COLO668 (cell line): ENCODE measurements around the gene PBXIP1.

ENCODE experiments used
- DNase-seq: peaks from one replicate; lab custom pipeline; 2025; ENCODE audit not compliant: unreplicated experiment; lab: John Stamatoyannopoulos, UW

The PBXIP1 gene

DNA sequence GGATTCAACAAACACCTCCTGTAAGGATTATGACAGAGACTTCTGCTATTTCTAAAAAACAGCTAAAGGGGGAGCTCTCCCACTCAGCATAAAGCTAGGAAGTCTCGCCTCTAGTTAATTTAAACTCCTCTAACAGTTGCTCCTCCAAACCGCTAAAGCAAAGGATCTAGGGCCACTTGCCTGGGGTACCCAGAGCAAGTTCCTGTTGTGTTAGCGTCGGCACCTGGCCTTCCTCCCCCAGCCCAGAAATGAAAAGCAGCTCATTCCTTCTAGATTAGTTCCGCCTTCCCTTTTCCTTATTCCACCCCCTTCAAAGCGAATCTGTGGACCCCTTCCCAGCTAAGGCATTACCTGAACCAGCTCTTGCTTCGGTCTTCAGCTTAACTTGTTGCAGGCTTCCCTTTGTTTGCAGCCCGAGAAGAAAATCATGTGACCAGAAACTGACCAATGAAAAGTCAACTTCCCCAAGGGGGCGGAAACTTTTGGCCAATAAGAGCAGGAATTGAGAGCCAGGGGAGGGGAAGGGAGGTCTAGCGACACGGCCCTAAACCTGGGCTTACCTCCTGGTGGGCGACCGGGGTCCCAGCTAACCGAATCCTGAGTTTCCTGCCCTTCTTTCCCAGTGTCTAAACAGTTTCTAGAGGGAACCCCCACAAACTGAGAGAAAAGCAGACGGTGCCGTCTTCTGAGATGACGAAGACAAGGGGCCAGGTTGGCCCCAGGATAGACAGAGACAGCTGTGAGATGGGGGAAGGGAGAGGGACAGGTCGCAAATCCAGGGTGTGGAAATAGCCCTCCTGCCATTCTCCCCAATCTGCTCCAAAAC, at the start of gene PBXIP1:
Gene PBXIP1 (minus strand): TSS at position 382 of the 826 bp plus-strand sequence. CDS start 2,378 bp downstream, outside the sequence.
- DNase-seq: peak; percentile 75

DNA sequence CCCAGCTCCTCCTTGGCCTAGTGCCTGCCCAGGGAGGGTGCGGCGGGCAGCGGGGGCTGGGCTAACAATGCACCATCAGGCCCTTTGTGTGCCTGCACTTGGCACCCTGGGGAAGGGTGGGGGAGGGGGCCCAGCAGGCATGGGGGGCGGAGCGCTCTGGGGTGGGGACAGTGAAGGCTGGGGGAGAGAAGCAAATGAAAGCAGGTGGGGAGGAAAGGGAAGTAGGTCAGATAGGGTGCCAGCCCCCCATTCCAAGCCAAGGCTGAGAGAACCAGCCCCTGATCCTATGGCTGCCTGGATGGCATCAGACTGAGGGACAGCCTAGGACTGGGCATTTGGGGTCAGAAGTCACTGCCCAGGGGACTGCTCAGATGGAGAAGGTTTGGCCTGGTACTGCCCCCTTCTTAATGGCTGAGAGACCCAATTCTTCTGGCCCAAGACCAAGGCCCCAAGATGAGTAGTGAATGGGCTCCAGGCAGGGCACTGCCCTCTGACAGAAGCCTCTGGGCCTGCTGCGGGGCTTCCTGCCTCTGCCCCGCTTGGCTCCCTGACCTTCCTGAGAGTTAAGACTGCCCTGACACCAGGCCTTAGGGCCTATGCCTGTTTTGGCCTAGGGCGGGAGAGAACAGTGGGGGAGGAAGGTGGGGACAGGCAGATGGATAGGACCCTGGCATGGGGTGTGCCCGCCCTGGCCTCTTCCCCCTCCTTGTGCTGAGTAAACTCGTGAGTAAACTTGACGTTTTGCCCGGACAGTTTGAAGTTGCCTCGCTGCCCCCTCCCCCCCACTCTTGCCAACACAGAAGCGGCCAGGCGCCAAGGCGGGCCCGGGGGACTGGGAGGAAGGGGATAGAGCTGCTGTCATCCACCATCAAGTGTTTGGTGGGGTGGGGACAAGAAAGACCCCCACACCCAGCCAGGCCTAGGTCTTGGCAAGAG, 49.4 kb upstream of the PBXIP1 start:
- DNase-seq: peak; percentile 32

DNA sequence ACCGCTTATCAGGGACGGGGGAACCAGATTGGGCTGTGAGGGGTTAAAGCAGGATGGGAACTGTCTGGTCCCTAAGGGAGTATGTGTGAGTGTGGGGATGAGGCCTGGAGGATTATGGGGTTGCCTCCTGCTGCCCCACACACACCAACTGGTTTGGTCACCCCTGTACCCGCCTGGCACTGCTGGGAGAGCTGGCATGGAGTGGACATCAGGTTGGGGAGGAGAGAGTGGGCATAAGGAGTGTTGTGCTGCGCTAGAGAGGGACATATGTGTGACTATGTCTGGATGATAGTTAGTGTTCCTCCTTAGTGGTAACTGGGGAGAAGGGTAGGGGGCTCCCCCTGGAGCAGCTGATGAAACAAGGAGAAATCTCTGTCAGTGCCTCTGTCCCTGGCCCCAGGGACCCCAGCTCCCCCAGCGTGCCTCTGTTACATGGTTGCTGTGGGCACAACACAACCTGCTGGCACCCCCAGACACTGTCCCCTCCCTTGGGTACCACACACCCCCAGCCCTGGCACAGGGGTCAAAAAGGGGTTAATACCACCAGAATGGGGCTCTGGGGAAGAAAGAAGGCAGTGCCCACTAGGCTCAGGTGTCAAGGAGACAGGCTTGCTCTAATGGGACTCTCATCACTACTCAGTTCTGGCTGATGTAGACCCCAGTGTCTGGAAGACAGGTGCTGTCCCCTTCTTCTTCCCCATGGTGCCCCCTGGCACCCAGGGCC, 48.6 kb upstream of the PBXIP1 start:
- no peak for DNase-seq

DNA sequence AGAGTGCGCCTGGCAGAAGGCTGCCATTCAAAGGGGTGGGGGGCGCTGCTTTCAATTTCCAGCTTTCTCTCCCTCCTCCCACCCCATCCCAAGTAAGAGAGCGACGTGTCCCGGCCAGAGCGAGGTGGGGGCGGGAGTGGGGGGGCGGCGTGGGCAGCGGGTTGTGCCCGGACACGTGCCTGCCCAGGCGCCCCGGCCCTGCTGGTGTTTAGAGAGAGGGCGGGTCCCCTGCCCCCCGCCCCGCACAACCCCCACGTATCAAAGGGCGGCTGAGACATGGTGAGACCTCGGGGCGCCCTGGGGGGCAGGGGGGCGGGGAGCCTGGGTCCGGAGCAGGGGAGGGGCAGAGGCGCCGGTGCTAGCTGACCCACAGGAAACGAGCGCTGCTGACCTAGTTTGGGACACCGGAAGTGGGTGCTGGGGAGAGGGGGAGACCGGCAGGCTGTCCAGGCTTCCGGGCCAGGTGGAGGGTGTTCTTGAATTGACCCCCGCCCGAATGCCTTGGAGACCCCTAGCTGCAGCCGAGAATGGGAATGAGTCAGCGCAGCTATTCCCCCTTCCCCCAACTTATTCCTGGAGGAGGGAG, 48.0 kb upstream of the PBXIP1 start:
- peak; percentile 57 for DNase-seq

DNA sequence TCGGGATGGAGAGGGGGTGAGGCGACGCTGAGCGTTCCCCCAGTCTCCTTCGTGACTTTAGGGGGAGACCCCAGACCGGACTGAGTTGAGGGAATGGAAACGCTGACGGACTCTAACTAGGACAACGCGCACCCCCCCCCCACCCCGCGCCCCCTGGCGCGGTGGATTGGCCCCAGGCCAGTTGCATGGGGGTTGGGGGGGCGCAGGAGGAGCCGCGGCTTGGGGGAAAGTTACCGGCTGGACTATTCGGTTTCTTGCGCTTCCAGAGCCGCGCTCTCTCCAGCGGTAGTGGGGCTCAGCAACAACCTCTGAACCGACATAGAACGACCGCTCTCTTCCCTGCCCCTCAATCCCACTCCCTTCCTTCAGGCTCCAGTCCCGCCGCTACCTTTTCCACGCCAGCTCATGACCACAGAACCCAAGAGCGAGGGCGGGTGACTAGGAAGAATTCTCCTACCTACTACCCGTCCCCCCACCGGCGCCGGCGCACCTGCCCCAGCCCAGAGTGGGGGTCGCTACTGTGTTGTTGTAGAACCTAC, 47.4 kb upstream of the PBXIP1 start:
- peak; percentile 57 for DNase-seq

GRCh38 chr1:155002464-155003226, 46.7 kb upstream of the PBXIP1 start, which contains the start of gene ZBTB7B:
ZBTB7B (plus strand) TSS chr1:155002802; CDS start chr1:155014661, 11,859 bp downstream.
- peak; percentile 71 for DNase-seq

DNA sequence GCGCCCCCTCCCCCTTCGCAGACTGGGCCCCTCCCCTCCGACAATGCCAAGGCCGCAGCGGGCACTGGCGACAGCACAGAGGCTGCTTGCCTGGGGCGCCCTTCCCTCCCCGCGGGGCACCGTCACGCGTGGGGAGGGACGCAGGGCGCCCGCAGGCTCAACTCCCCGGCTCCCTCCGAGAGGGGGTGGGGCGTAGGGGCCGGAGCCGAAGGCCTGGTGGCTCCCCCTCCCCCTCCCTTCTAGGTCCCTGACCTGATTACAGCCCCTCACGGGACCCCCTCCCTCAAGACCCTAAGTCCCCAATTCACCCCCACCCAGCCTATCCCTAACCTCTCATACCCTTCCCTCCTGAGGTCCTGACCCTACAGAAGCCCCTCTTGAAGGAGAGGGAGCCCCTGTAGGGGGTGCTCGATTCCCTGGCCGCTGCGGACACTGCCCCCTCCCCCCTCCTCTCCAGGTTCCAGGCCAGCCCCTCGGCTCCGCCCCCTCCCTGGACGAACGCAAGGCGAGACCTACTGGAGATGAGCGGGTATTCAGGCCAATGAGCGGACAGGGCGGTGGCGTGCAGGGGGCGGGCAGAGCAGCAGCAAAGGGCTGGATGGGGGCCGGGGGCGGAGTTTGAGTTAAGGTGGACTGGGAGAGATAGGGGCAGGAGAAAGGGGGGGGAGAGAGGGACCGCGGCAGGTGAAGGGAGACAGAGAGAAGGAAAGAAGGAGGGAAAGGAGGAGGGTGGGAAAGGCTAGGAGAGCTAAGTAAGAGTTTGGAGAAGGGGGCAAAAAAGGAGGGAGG, 46.0 kb upstream of the PBXIP1 start:
- peak; percentile 100 for DNase-seq

DNA sequence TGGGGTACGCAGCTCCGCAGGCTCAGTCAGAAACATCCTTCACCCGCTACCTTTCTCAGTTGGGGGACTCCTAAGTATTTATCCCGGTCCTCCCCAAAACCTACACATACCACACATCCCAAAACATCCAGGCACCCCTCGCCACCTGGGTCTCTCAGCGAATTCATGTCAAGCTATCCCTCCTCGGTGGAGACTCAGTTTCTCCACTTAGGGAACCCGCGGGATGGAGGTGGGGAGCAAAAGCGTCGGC, 45.5 kb upstream of the PBXIP1 start:
- DNase-seq: no peak

GRCh38 chr1:155000726-155001424, 45.0 kb upstream of the PBXIP1 start:
- peak; percentile 98 for DNase-seq

GRCh38 chr1:155000411-155000725, 44.5 kb upstream of the PBXIP1 start:
- DNase-seq: no peak

DNA sequence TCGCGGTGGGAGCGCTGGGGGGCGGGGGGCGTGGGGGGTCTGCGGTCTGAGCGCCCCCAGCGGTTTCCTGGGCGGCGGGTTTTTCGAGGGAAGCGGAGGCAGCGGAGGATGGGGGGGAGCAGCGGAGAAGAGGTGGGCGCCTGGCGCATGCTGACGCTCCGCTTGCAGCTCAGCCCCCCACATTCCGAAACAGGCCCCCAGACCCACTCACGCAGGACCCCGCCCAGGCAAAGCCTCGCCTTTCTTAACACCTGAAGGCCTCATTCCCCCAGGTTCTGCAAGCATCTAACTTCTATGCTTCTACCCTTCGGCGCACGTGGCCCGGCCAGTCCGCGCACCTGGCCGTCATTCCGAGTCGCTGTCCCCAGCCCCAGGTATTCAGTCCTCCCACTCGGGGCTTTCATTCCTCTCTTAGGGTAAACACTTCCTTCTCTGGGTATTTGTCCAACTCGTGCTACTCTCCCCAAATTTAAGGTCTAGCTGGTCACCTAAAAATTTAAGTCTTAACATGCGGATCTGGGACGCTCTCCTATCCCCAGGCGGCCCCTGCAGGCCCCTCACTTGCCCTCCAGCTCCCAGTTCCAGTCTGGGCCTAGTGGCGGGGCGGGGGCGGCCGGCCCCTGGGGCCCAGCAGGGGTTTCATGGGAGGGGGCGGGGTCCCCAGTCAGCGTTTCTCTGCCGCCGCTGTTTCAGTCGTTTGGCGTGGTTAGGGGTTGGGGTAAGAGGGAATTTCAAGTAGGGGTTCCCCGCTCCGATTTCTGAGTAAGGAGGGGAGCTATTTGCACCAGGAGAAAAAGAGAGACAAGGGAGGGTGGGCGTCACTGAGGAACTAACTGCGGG, 43.9 kb upstream of the PBXIP1 start:
- DNase-seq: peak; percentile 83

- DNase-seq: peak; percentile 77
Observed at GRCh38 chr1:154998818-154999570, 43.1 kb upstream of the PBXIP1 start.

- peak; percentile 19 for DNase-seq
Observed at GRCh38 chr1:154998201-154998780, 42.4 kb upstream of the PBXIP1 start.

DNA sequence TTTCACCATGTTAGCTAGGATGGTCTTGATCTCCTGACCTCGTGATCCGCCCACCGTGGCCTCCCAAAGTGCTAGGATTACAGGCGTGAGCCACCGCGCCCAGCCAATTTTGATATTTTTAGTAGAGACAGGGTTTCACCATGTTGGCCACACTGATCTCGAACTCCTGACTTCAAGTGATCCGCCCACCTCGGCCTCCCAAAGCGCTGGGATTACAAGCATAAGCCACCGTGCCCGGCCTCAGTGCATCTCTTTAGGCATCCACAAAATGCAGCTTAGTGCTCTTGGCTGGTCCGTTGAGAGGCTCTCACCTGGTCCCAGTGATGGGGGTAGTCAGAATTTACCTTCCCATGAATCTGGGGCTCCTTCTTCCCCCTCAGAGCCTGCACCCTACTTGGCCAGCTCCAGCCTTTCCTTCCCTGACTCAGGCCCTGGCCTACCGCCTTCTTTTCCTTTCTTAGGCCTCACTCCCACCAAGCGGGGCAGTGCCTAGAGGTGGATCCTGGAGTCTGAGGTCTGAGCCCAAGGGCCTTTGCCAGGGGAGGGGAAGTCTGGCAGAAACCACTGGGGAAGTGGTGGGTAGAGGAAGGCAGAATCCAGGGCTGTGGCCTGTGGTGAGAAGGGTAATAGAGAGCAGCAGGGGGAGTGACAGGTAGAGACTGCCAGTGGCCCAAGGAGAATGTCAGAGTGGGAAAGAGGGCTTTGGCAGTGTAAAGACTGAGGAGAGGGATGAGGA, 41.2 kb upstream of the PBXIP1 start:
- no peak for DNase-seq

GRCh38 chr1:154995301-154995983, 39.5 kb upstream of the PBXIP1 start:
- peak; percentile 20 for DNase-seq
